ENCODE results near the gene ZDHHC14. TPM values are rescaled to one million over a fixed set of nuclear protein-coding genes. Genes with fewer than 3 reads are reported as not detected.

The ZDHHC14 gene
- total RNA-seq, 1 donor from 2014 or later: 6.8 TPM

DNA sequence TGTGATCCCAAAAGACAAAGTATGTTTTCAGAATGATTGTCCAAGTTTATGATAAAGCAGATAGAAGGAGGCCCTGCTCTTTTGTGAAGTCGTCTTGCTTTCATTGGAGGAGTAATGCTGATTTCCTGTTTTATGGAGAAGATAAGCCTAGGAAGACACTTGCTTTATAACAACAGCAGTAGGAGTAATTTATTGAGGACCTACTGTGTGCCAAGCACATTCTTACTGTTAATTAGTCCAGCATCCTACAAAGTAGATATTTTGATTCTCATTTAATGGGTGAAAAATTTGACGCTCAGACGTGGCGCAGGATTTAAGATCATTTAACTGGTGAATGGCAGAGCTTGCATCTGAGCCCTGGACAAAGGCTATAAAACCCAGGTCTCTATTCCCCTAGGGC, 87.6 kb downstream of the ZDHHC14 start:
- Histone ChIP-seq H3K27me3 (ENCODE audit: control insufficient read depth in 3 of 3, insufficient read depth in 3 of 3, low read length in 3 of 3) (no peaks in the 10 kb centered on the region), H3K4me1 (ENCODE audit: control insufficient read depth in 3 of 3, insufficient read depth in 3 of 3, low read length in 3 of 3) (no peaks in the 10 kb centered on the region), H3K36me3 (ENCODE audit: control insufficient read depth in 3 of 3, insufficient read depth in 3 of 3, low read length in 3 of 3) (no peaks in the 10 kb centered on the region), H3K9ac (ENCODE audit: low read depth in 1 of 3, low read length in 3 of 3) (no peak overlapping the region), H3K4me3 (ENCODE audit: low read length in 3 of 3) (no peak overlapping the region), H3K9me3 (ENCODE audit: control insufficient read depth in 3 of 3, low read length in 3 of 3) (no peaks in the 10 kb centered on the region), H3K27ac (ENCODE audit: low read depth, low read length) (no peak overlapping the region)

DNA sequence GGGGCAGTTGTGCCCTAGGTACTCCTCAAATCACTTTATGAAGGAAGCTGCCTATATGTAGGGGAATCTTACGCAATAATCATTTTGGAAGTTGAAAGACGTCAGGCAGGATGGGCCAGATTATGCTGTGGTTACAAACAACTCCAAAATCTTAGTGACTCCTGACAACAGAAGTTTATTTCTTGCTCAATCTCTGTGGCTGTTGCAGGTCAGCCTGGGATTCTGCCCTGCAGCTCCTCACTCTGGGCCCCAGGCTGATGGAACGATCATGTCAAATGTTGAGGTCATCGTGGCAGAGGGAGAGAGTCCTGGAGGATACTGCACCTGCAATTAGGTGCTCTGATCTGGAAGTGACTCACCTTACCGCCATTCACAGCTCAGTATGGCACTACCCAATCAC, 88.4 kb downstream of the ZDHHC14 start:
- no peaks in the 10 kb centered on the region for H3K4me1 ChIP-seq (ENCODE audit: control insufficient read depth in 3 of 3, insufficient read depth in 3 of 3, low read length in 3 of 3)
- no peak overlapping the region for H3K4me3 ChIP-seq (ENCODE audit: low read length in 3 of 3)
- no peaks in the 10 kb centered on the region for H3K27me3 ChIP-seq (ENCODE audit: control insufficient read depth in 3 of 3, insufficient read depth in 3 of 3, low read length in 3 of 3)
- no peaks in the 10 kb centered on the region for H3K36me3 ChIP-seq (ENCODE audit: control insufficient read depth in 3 of 3, insufficient read depth in 3 of 3, low read length in 3 of 3)
- H3K9ac ChIP-seq (ENCODE audit: low read depth in 1 of 3, low read length in 3 of 3): no peak overlapping the region
- H3K9me3 ChIP-seq (ENCODE audit: control insufficient read depth in 3 of 3, low read length in 3 of 3): no peaks in the 10 kb centered on the region
- H3K27ac ChIP-seq (ENCODE audit: low read depth, low read length): no peak overlapping the region

DNA sequence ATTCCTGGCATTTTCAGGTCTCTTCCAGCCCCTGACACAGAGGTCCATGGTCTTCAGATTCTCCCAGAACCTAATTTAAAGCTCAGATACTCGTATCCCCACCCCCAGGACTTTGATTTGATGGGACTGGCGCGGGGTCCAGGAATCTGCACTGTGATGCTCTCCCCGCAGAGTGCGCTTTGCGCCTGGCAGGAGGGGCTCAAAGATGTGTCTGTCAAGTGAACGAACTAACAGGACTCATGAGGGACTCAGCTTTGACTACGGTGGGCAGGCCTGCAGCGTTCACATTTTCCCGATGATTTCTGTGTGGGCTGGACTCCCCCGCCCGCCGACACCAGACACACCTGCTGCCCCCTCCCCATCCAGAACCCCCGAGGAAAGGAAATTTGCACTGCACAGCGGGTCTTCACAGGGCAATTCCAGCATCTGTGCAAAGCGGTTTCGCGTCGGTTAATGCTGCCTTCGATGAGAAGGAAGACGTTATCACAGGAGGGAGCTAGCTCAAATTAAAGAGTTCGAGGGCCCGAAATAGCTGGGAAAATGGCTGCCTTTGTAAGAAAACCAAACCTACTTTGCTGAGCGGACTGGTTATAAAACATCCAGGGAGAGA, 90.2 kb downstream of the ZDHHC14 start:
- H3K27me3 ChIP-seq (ENCODE audit: control insufficient read depth in 3 of 3, insufficient read depth in 3 of 3, low read length in 3 of 3): no peaks in the 10 kb centered on the region
- H3K9ac ChIP-seq (ENCODE audit: low read depth in 1 of 3, low read length in 3 of 3): no peak overlapping the region
- no peaks in the 10 kb centered on the region for H3K36me3 ChIP-seq (ENCODE audit: control insufficient read depth in 3 of 3, insufficient read depth in 3 of 3, low read length in 3 of 3)
- no peaks in the 10 kb centered on the region for H3K9me3 ChIP-seq (ENCODE audit: control insufficient read depth in 3 of 3, low read length in 3 of 3)
- H3K4me3 ChIP-seq (ENCODE audit: low read length in 3 of 3): no peak overlapping the region
- no peak overlapping the region for H3K27ac ChIP-seq (ENCODE audit: low read depth, low read length)
- no peaks in the 10 kb centered on the region for H3K4me1 ChIP-seq (ENCODE audit: control insufficient read depth in 3 of 3, insufficient read depth in 3 of 3, low read length in 3 of 3)

DNA sequence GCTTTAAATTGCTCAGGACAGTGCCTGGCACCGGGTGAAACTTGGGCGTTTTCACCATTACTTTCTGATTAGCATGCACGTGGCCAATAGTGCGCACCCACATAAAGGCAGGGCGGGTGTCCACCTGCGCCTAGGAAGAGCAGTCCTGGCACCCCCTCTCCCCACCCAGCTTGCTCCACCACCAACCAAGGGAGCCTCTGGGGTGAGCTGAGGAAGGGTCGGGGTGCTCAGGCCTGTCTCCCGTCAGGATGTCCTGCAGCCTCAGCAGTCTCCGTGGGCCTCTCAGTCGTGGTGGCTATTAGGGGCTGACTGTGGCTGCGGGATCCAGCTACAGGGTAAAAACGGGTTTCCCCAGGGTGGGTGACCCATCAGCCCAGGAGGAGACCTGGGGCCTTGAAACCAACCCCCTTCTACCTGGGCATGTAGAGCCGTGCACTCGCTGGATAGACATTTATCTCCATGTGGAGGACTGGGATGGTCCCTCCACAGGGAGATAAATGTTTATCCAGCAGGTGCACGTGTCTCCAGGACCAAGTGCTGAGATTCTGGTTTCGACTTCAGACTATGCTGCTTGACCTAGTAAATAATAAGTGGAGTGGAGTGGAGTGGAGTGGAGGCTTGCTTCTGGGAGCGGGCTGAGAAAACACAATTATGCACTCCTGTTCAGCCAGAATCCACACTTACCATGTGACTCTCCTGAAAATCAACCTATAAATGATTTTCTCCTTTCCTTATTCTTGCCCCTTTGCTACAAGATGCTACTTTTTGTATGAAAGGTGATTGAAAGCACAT, 91.1 kb downstream of the ZDHHC14 start:
- Histone ChIP-seq H3K4me1 (ENCODE audit: control insufficient read depth in 3 of 3, insufficient read depth in 3 of 3, low read length in 3 of 3) (no peaks in the 10 kb centered on the region), H3K27ac (ENCODE audit: low read depth, low read length) (no peak overlapping the region), H3K9ac (ENCODE audit: low read depth in 1 of 3, low read length in 3 of 3) (no peak overlapping the region), H3K27me3 (ENCODE audit: control insufficient read depth in 3 of 3, insufficient read depth in 3 of 3, low read length in 3 of 3) (no peaks in the 10 kb centered on the region), H3K36me3 (ENCODE audit: control insufficient read depth in 3 of 3, insufficient read depth in 3 of 3, low read length in 3 of 3) (no peaks in the 10 kb centered on the region), H3K9me3 (ENCODE audit: control insufficient read depth in 3 of 3, low read length in 3 of 3) (no peaks in the 10 kb centered on the region), H3K4me3 (ENCODE audit: low read length in 3 of 3) (no peak overlapping the region)

DNA sequence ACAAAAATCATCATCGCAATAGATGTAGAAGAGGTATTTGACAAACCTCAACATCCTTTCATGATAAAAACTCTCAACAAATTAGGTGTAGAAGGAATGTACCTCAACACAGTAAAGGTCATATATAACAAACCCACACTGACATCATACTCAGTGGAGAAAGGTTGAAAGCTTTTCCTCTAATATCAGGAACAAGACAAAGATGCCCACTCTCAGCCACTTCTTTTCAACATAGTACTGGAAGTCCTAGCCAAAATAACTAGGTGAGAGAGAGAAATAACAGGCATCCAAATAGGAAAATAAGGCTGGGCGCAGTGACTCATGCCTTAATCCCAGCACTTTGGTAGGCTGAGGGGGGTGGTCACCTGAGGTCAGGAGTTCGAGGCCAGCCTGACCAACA, 95.8 kb downstream of the ZDHHC14 start:
- Histone ChIP-seq H3K4me3 (ENCODE audit: low read length in 3 of 3) (no peak overlapping the region), H3K9me3 (ENCODE audit: control insufficient read depth in 3 of 3, low read length in 3 of 3) (no peaks in the 10 kb centered on the region), H3K36me3 (ENCODE audit: control insufficient read depth in 3 of 3, insufficient read depth in 3 of 3, low read length in 3 of 3) (no peaks in the 10 kb centered on the region), H3K9ac (ENCODE audit: low read depth in 1 of 3, low read length in 3 of 3) (no peak overlapping the region), H3K27ac (ENCODE audit: low read depth, low read length) (no peak overlapping the region), H3K4me1 (ENCODE audit: control insufficient read depth in 3 of 3, insufficient read depth in 3 of 3, low read length in 3 of 3) (no peaks in the 10 kb centered on the region), H3K27me3 (ENCODE audit: control insufficient read depth in 3 of 3, insufficient read depth in 3 of 3, low read length in 3 of 3) (no peaks in the 10 kb centered on the region)

DNA sequence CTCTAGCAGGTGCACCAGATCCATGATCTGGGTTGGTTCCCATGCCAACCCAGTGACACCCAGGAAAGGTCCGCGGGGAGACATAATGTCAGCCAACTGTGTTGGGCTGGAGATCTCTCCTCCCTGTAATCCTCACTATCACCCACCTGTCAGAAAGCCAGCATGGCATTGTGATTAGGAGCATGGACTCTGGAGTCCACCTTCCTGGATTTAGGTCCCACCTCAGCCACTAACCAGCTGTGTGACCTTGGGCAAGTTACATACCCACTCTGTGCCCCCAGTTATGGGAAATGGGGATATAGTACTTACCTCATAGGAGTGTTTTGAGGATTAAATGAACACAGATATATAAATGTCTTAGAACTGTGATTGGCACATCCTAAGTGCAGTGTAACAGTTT, 97.9 kb downstream of the ZDHHC14 start:
- H3K36me3 ChIP-seq (ENCODE audit: control insufficient read depth in 3 of 3, insufficient read depth in 3 of 3, low read length in 3 of 3): no peaks in the 10 kb centered on the region
- H3K9me3 ChIP-seq (ENCODE audit: control insufficient read depth in 3 of 3, low read length in 3 of 3): no peaks in the 10 kb centered on the region
- no peaks in the 10 kb centered on the region for H3K27me3 ChIP-seq (ENCODE audit: control insufficient read depth in 3 of 3, insufficient read depth in 3 of 3, low read length in 3 of 3)
- H3K27ac ChIP-seq (ENCODE audit: low read depth, low read length): no peak overlapping the region
- H3K4me1 ChIP-seq (ENCODE audit: control insufficient read depth in 3 of 3, insufficient read depth in 3 of 3, low read length in 3 of 3): no peaks in the 10 kb centered on the region
- no peak overlapping the region for H3K4me3 ChIP-seq (ENCODE audit: low read length in 3 of 3)
- H3K9ac ChIP-seq (ENCODE audit: low read depth in 1 of 3, low read length in 3 of 3): no peak overlapping the region

DNA sequence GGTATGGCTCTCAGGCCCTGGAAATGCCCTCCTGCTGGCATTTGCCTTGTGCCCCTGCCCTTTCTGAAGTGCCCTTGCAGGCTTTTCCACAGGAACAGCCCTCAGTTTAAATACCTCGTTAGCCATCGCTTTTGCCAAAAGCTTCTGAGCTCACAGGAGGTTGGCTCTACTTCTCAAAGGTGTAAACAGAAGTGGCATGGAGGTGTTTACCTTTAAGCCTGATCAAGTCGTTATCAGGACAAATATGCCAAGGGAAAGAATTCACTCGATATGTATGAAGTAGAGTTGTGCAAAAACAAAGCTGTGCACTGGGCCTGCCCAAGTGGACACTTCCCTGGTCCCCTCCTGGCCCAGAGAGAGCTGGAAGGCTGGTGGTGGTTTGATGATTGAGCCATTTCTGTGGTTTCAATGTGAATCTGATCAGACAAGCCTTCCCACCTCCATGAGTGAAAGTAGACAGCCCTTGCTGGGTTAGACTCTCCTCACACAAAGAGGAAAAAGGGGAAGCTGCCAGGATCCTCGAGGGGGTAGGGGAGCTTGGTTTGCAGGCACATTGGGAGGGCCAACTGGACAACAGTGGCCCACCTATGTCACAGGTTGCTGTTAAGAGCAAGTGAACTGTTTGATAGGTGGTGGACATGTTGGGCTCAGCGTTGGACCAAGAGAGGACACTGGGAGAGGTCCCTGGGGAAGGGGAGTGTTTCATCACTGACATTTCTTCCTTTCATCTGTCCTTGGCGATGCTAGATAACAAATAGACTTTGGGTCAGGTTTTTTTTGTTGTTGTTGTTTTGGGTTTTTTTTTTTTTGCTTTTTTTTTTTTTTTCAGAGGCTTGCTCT, 98.7 kb downstream of the ZDHHC14 start:
- no peaks in the 10 kb centered on the region for H3K4me1 ChIP-seq (ENCODE audit: control insufficient read depth in 3 of 3, insufficient read depth in 3 of 3, low read length in 3 of 3)
- H3K9ac ChIP-seq (ENCODE audit: low read depth in 1 of 3, low read length in 3 of 3): no peak overlapping the region
- no peak overlapping the region for H3K4me3 ChIP-seq (ENCODE audit: low read length in 3 of 3)
- H3K27ac ChIP-seq (ENCODE audit: low read depth, low read length): no peak overlapping the region
- no peaks in the 10 kb centered on the region for H3K27me3 ChIP-seq (ENCODE audit: control insufficient read depth in 3 of 3, insufficient read depth in 3 of 3, low read length in 3 of 3)
- no peaks in the 10 kb centered on the region for H3K36me3 ChIP-seq (ENCODE audit: control insufficient read depth in 3 of 3, insufficient read depth in 3 of 3, low read length in 3 of 3)
- no peaks in the 10 kb centered on the region for H3K9me3 ChIP-seq (ENCODE audit: control insufficient read depth in 3 of 3, low read length in 3 of 3)

DNA sequence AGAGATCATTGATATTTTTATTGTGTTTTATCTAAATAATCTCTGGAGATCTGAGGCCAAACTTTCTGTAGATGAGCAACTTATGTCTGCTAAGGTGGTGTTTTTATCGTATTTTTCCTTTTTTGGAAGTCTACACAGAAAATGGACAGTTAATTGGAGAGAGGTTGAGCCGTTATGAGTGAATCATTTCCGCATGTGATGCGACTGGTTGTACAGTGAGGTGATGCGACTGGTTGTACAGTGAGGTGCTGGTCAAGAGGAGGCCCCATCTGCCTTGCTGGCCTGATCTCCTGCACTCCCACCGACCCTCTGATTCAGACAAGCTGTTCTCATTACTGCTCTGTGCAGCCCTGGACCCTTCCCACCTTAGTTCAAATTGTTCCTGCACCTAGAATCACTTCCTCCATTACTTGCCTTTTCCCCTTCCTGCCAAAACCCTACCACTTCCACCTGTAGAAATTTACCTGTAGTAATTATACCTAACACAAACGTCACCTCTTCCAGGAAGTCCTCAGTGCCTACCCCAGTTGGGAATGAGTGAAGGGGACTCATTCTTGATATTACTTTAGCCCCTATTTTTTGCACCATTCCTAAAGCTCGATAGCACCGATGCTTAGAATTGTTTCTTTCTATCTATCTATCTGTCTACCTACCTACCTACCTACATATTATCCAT, 100.3 kb downstream of the ZDHHC14 start:
- H3K36me3 ChIP-seq (ENCODE audit: control insufficient read depth in 3 of 3, insufficient read depth in 3 of 3, low read length in 3 of 3): no peaks in the 10 kb centered on the region
- peaks cover 0 to 4% (median 0%) of the 10 kb centered on the region in 3 donors for H3K4me1 ChIP-seq (ENCODE audit: control insufficient read depth in 3 of 3, insufficient read depth in 3 of 3, low read length in 3 of 3)
- H3K9me3 ChIP-seq (ENCODE audit: control insufficient read depth in 3 of 3, low read length in 3 of 3): no peaks in the 10 kb centered on the region
- no peak overlapping the region for H3K9ac ChIP-seq (ENCODE audit: low read depth in 1 of 3, low read length in 3 of 3)
- no peak overlapping the region for H3K27ac ChIP-seq (ENCODE audit: low read depth, low read length)
- no peaks in the 10 kb centered on the region for H3K27me3 ChIP-seq (ENCODE audit: control insufficient read depth in 3 of 3, insufficient read depth in 3 of 3, low read length in 3 of 3)
- H3K4me3 ChIP-seq (ENCODE audit: low read length in 3 of 3): no peak overlapping the region

DNA sequence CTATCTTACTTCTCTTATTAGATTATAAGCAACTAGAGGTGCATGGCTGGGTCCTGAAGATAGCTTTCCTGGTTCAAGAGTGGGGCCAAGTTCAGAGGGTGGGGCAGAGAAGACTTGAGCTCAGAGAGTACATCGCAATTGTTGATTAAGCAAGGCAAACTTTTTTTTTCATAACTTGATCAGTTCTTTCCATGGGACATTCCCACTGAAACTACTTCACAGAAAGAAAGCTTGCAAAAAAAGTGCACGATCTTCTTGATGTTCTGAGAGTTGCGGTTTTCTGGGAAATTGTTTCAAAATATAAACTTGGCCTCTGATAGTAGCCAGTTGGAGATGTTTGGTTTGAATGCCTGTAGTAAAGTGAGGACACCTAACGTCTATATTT, 100.9 kb downstream of the ZDHHC14 start:
- Histone ChIP-seq H3K4me1 (ENCODE audit: control insufficient read depth in 3 of 3, insufficient read depth in 3 of 3, low read length in 3 of 3) (peaks cover 0 to 4% (median 0%) of the 10 kb centered on the region in 3 donors), H3K27me3 (ENCODE audit: control insufficient read depth in 3 of 3, insufficient read depth in 3 of 3, low read length in 3 of 3) (no peaks in the 10 kb centered on the region), H3K9ac (ENCODE audit: low read depth in 1 of 3, low read length in 3 of 3) (no peak overlapping the region), H3K36me3 (ENCODE audit: control insufficient read depth in 3 of 3, insufficient read depth in 3 of 3, low read length in 3 of 3) (no peaks in the 10 kb centered on the region), H3K27ac (ENCODE audit: low read depth, low read length) (no peak overlapping the region), H3K4me3 (ENCODE audit: low read length in 3 of 3) (no peak overlapping the region), H3K9me3 (ENCODE audit: control insufficient read depth in 3 of 3, low read length in 3 of 3) (no peaks in the 10 kb centered on the region)

All from skeletal muscle tissue (tissue), 4 donors.